HG02970 (cell line): ENCODE measurements around the gene SLC52A1.
A peak's percentile ranks its signal among the peaks of the same experiment; 100 is the strongest.
"Not testable (repeated sequence)": the region's sequence is repeated elsewhere in the genome, so short reads cannot be mapped to it uniquely, and the experiment has no call there.

Source experiments
- ATAC-seq: cut with Tn5 transposase; IDR thresholded peaks from one replicate; pipeline ENCODE4 v1.9.1; 2021; ENCODE audit warnings: mild to moderate bottlenecking, moderate library complexity, moderate number of reproducible peaks; ENCODE audit not compliant: unreplicated experiment, low FRiP score

Gene SLC52A1

GRCh38 chr17:5032865-5033264 is 2.4 kb downstream of the SLC52A1 start:
- no peak for ATAC-seq

- ATAC-seq: peak; percentile 62
Measured at GRCh38 chr17:5031365-5032082, 3.7 kb downstream of the SLC52A1 start.

GRCh38 chr17:5030168-5030567 is 5.1 kb downstream of the SLC52A1 start:
- not testable (repeated sequence) for ATAC-seq

- ATAC-seq: no peak
Measured at GRCh38 chr17:5027916-5028315, 7.3 kb downstream of the SLC52A1 start.

GRCh38 chr17:5027299-5027698 is 7.9 kb downstream of the SLC52A1 start:
- no peak for ATAC-seq

GRCh38 chr17:5024604-5025003 is 10.6 kb downstream of the SLC52A1 start:
- ATAC-seq: no peak

- ATAC-seq: no peak
Measured at GRCh38 chr17:5023588-5024147, 11.6 kb downstream of the SLC52A1 start.

GRCh38 chr17:5022171-5022711 is 13.0 kb downstream of the SLC52A1 start:
- ATAC-seq: no peak

- no peak for ATAC-seq
Measured at GRCh38 chr17:5020502-5021023, 14.7 kb downstream of the SLC52A1 start.

- ATAC-seq: no peak
Measured at GRCh38 chr17:5019475-5019956, 15.7 kb downstream of the SLC52A1 start.

- no peak for ATAC-seq
Measured at GRCh38 chr17:5014357-5014756, 20.9 kb downstream of the SLC52A1 start.

- ATAC-seq: no peak
Measured at GRCh38 chr17:5011928-5012327, 23.3 kb downstream of the SLC52A1 start.

- ATAC-seq: no peak
Measured at GRCh38 chr17:5003214-5003867, 31.9 kb downstream of the SLC52A1 start.

- ATAC-seq: no peak
Measured at GRCh38 chr17:5002121-5002788, 33.0 kb downstream of the SLC52A1 start.

GRCh38 chr17:5000237-5000639 is 35.0 kb downstream of the SLC52A1 start:
- no peak for ATAC-seq

- no peak for ATAC-seq
Measured at GRCh38 chr17:4999430-5000093, 35.7 kb downstream of the SLC52A1 start.

- no peak for ATAC-seq
Measured at GRCh38 chr17:4998732-4999429, 36.3 kb downstream of the SLC52A1 start.

- peak; percentile 2 for ATAC-seq
Measured at GRCh38 chr17:4998027-4998731, 37.0 kb downstream of the SLC52A1 start.
